ENCODE measurements around the gene ARMC5. TPM values are rescaled to one million over a fixed set of nuclear protein-coding genes. Genes with fewer than 3 reads are reported as not detected.
A peak's percentile ranks its signal among the peaks of the same experiment; 100 is the strongest.

ARMC5 gene
- total RNA-seq, 1 experiment from 2014 or later, result 10.1 TPM

- peak; percentile 88 for DNase-seq (ENCODE audit: unreplicated experiment)
- intact Hi-C loops (cut with micrococcal nuclease), result no loop called here
- Mint-ChIP-seq H3K4me3 (ENCODE audit: unreplicated experiment) (peak overlapping the region; percentile 91), H3K27ac (ENCODE audit: low read depth, unreplicated experiment) (peak overlapping the region; percentile 89), H3K4me1 (ENCODE audit: insufficient read depth, unreplicated experiment) (peaks cover 22% of the 10 kb centered on the region), H3K9me3 (ENCODE audit: unreplicated experiment) (no peaks in the 10 kb centered on the region), H3K27me3 (ENCODE audit: insufficient read depth, unreplicated experiment) (no peaks in the 10 kb centered on the region), H3K36me3 (ENCODE audit: insufficient read depth, unreplicated experiment) (peaks cover 6% of the 10 kb centered on the region)
- peak; percentile 56 for TF ChIP-seq CTCF (IDR thresholded peaks at IDR 0.05; ENCODE audit: unreplicated experiment)
- CTCF ChIA-PET, result interaction anchor here (1.1 to 3.5 kb wide), 2 partner anchors 12 to 34 kb away, joined by 5 to 14 read pairs; no protein-coding TSS in a partner anchor
- POLR2A ChIA-PET, result no interaction called here
- no TSS peak for BruUV-seq (replicated peaks)
These were observed 13.5 kb downstream of the ARMC5 start for GRCh38 chr16:31472709-31473203.

GRCh38 chr16:31473264-31473984 is 14.1 kb downstream of the ARMC5 start:
- intact Hi-C loops (cut with micrococcal nuclease), result no loop called here
- CTCF ChIA-PET, result interaction anchor here (3.5 kb wide), 1 partner anchor 13 kb away, joined by 14 read pairs; no protein-coding TSS in a partner anchor
- H3K27ac Mint-ChIP-seq (ENCODE audit: low read depth, unreplicated experiment), result peak overlapping the region; percentile 22
- no TSS peak for BruUV-seq (replicated peaks)
- DNase-seq (ENCODE audit: unreplicated experiment), result no peak
- H3K27me3 Mint-ChIP-seq (ENCODE audit: insufficient read depth, unreplicated experiment), result no peaks in the 10 kb centered on the region
- no peaks in the 10 kb centered on the region for H3K9me3 Mint-ChIP-seq (ENCODE audit: unreplicated experiment)
- H3K4me1 Mint-ChIP-seq (ENCODE audit: insufficient read depth, unreplicated experiment), result peaks cover 22% of the 10 kb centered on the region
- TF ChIP-seq CTCF (IDR thresholded peaks at IDR 0.05; ENCODE audit: unreplicated experiment), result no peak
- H3K4me3 Mint-ChIP-seq (ENCODE audit: unreplicated experiment), result peak overlapping the region; percentile 91
- peaks cover 11% of the 10 kb centered on the region for H3K36me3 Mint-ChIP-seq (ENCODE audit: insufficient read depth, unreplicated experiment)
- POLR2A ChIA-PET, result no interaction called here

DNA sequence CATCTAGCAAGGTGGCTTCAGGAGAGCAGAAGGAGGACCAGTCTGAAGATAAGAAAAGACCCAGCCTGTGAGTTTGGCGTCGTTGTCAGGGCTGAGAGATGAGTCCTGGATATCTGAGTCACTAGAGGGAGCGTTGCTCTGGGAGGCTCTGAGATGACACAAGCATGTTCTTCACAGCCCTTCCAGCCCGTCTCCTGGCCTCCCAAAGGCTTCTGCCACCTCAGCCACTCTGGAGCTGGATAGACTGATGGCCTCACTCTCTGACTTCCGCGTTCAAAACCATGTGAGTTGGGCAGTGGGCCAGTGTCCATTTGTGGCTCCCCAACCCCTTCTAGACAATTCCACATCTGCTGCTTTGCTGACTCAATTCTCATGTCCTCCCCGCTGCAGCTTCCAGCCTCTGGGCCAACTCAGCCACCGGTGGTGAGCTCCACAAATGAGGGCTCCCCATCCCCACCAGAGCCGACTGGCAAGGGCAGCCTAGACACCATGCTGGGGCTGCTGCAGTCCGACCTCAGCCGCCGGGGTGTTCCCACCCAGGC is 14.9 kb downstream of the ARMC5 start:
- no peak for DNase-seq (ENCODE audit: unreplicated experiment)
- ChIA-PET CTCF (interaction anchor here (0.7 to 3.5 kb wide), 5 partner anchors 10 to 91 kb away, joined by 3 to 14 read pairs (median 3); no protein-coding TSS in a partner anchor), POLR2A (no interaction called here)
- Mint-ChIP-seq H3K36me3 (ENCODE audit: insufficient read depth, unreplicated experiment) (peaks cover 11% of the 10 kb centered on the region), H3K27me3 (ENCODE audit: insufficient read depth, unreplicated experiment) (no peaks in the 10 kb centered on the region), H3K4me3 (ENCODE audit: unreplicated experiment) (no peak overlapping the region), H3K27ac (ENCODE audit: low read depth, unreplicated experiment) (no peak overlapping the region), H3K9me3 (ENCODE audit: unreplicated experiment) (no peaks in the 10 kb centered on the region), H3K4me1 (ENCODE audit: insufficient read depth, unreplicated experiment) (peaks cover 22% of the 10 kb centered on the region)
- intact Hi-C loops (cut with micrococcal nuclease), result no loop called here
- no peak for TF ChIP-seq CTCF (IDR thresholded peaks at IDR 0.05; ENCODE audit: unreplicated experiment)
- BruUV-seq (replicated peaks), result TSS peak; percentile 14
